Astrocyte of the spinal cord (primary cell): Measurements from ENCODE around the gene SLX4IP.

Experiments
- DNase-seq: peaks from one replicate; pipeline ENCODE4 v3.0.0; 2011; ENCODE audit warnings: low read depth, low spot score
- H3K4me3 ChIP-seq: 2 replicates; pipeline ENCODE4 v1.5.1; 2011; ENCODE audit warnings: low read depth, mild to moderate bottlenecking, low read length, moderate library complexity
- CTCF ChIP-seq: IDR thresholded peaks from 2 replicates; pipeline ENCODE4 v1.5.1; 2012; ENCODE audit warnings: low read depth, mild to moderate bottlenecking, low read length, inconsistent platforms
- in situ Hi-C: cut with HindIII; loops from 2 replicates; pipeline ENCODE4 v1.10.0; 2017; ENCODE audit warnings: low sequenced_read_pairs

SLX4IP gene

GRCh38 chr20:10462516-10462915 lies 27.4 kb downstream of the SLX4IP start:
- H3K4me3 ChIP-seq: no peak overlapping the region
- DNase-seq: no peak
- no peak for TF ChIP-seq CTCF
- in situ Hi-C loops: no loop called here

- in situ Hi-C loops: no loop called here
- no peak for TF ChIP-seq CTCF
- H3K4me3 ChIP-seq: no peak overlapping the region
- DNase-seq: no peak
Measured at GRCh38 chr20:10463622-10464021, 28.5 kb downstream of the SLX4IP start.

- H3K4me3 ChIP-seq: no peak overlapping the region
- no peak for DNase-seq
- no peak for TF ChIP-seq CTCF
- in situ Hi-C loops: no loop called here
Measured at GRCh38 chr20:10465135-10465534, 30.0 kb downstream of the SLX4IP start.

GRCh38 chr20:10466325-10466724 lies 31.2 kb downstream of the SLX4IP start:
- peak; percentile 26 for DNase-seq
- TF ChIP-seq CTCF: no peak
- in situ Hi-C loops: no loop called here
- no peak overlapping the region for H3K4me3 ChIP-seq

GRCh38 chr20:10466855-10467254 lies 31.8 kb downstream of the SLX4IP start:
- DNase-seq: no peak
- in situ Hi-C loops: no loop called here
- H3K4me3 ChIP-seq: no peak overlapping the region
- no peak for TF ChIP-seq CTCF

- no peak for TF ChIP-seq CTCF
- DNase-seq: no peak
- no peak overlapping the region for H3K4me3 ChIP-seq
- in situ Hi-C loops: no loop called here
Measured at GRCh38 chr20:10467681-10468339, 32.7 kb downstream of the SLX4IP start.
